ENCODE data around the gene TMEM43.

Gene TMEM43

GRCh38 chr3:14138109-14138877 lies 13.4 kb downstream of the TMEM43 start:
- no peak for DNase-seq (ENCODE audit: low read depth in 3 of 3)

- DNase-seq (ENCODE audit: low read depth in 3 of 3): no peak
These were observed 14.2 kb downstream of the TMEM43 start for GRCh38 chr3:14138878-14139655.

- DNase-seq (ENCODE audit: low read depth in 3 of 3): no peak
These were observed 14.9 kb downstream of the TMEM43 start for GRCh38 chr3:14139771-14140170.

DNA sequence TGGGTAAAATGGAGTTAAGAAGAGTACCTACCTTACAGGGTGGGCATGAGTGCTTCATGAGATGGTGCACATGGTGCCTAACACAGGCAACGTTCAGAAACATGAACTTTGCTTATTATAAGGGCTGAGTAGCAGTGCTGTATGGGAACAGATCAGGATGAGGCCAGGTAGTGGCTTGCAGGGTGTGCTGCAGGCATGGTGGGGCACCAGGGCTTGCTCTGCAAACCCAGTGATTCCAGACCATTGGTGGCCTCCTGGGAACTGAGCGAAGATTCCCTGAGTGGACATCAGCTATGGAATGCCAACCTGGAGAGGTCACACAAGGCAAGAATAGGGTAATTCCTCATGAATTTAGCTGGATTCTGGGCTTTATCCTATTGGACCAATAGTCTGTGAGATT lies 15.8 kb downstream of the TMEM43 start:
- DNase-seq (ENCODE audit: low read depth in 3 of 3): no peak

- DNase-seq (ENCODE audit: low read depth in 3 of 3): no peak
These were observed 16.3 kb downstream of the TMEM43 start for GRCh38 chr3:14141144-14141543.

- no peak for DNase-seq (ENCODE audit: low read depth in 3 of 3)
These were observed 16.9 kb downstream of the TMEM43 start for GRCh38 chr3:14141602-14142341.

DNA sequence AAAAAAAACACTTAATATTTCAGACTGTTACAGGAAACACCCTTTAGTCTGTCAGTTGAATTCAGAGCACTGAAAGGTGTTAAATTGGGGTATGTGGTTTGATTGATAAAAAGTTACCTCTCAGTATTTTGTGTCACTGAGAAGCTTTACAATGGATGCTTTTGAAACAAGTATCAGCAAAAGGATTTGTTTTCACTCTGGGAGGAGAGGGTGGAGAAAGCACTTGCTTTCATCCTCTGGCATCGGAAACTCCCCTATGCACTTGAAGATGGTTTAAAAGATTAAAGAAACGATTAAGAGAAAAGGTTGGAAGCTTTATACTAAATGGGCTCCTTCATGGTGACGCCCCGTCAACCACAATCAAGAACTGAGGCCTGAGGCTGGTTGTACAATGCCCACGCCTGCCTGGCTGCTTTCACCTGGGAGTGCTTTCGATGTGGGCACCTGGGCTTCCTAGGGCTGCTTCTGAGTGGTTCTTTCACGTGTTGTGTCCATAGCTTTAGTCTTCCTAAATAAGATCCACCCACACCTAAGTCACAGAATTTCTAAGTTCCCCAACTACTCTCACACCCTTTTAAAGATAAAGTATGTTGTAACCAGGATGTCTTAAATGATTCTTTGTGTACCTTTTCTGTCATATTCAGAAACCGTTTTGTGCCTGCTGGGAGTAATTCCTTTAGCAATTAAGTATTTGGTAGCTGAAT lies 17.9 kb downstream of the TMEM43 start:
- DNase-seq (ENCODE audit: low read depth in 3 of 3): peak in 1 of 3 experiments; percentile 34

GRCh38 chr3:14143271-14144225 lies 18.7 kb downstream of the TMEM43 start:
- no peak for DNase-seq (ENCODE audit: low read depth in 3 of 3)

DNA sequence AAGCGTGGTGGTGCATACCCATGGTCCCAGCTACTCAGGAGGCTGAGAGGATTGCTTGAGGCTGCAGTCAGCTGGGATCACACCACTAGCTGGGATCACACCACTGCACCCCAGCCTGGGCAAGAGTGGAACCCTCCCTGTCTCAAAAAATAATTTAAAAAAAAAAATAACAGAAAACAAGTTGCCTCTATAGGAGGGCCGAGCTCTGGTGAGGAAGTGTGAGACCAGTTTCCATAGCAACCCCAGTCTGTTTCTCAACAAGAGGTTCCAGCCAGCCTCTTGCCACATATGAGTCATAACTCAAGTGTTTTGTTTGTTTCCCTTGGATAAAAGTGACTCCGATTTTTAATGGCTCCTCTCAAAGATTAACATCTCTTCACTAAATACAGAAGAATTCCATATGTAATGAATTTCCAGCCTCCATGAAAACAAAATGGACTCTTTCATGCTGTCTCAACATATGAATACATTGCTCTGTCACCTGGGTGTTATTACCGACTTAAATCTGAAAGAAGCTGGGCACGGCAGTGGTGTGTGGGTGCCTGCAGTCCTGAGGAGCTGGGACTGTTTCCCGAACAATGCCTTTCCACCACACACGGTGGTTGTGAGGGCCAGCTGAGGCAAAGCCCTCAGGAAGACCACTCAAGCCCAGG lies 19.7 kb downstream of the TMEM43 start:
- peak; percentile 13 to 47 (median 27) for DNase-seq (ENCODE audit: low read depth in 3 of 3)

DNA sequence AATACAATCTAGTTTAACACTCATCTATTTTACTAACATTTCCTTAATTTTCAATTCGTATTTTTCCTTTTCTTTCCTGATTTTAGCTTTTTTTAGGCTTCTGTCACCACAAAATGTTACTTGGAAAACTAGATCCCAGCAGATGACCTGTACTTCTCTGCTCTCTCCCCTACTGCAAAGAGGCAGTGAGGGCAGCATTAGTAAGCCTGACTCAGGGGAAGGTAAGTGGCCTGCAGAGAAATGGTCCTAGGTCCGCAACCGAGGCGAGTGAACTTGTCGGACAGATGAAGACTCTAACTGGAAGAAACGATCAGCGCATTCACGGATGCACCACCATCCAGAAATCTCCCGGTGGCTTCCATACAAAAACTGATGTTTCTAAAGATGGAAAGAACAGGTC lies 20.4 kb downstream of the TMEM43 start:
- no peak for DNase-seq (ENCODE audit: low read depth in 3 of 3)

- no peak for DNase-seq (ENCODE audit: low read depth in 3 of 3)
These were observed 21.0 kb downstream of the TMEM43 start for GRCh38 chr3:14145670-14146380.

DNA sequence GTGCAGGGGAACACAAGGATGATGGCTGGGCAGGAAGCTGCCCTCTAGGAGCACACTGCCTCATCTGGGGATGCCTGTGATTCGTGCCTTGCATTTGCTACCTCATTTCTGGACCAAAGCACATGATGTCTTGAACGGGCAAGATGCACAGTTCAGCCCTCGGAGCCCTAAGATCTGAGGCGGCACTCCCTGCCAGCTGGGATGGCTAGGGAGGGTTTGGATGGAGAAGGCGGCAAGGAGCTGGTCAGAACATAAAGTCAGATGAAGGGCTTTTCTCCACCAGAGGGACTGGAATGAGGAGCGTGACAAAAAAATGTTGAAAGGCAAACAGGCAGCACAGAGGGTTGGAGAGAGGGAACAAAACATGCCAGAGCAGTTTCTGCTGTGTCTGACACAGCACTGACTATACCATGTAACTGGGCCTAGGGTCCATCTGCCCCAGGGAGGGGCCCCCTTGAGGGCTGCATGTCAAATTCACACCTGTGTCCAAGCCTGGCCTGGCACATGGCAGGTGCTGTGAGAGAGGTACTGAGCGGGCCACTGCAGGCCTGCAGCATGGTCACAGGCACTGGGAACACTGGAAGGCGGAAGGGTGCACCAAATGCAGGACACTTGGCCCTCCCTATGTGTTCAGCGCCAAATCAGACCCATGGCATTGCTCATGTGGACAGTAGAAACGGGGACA lies 21.7 kb downstream of the TMEM43 start:
- no peak for DNase-seq (ENCODE audit: low read depth in 3 of 3)

DNA sequence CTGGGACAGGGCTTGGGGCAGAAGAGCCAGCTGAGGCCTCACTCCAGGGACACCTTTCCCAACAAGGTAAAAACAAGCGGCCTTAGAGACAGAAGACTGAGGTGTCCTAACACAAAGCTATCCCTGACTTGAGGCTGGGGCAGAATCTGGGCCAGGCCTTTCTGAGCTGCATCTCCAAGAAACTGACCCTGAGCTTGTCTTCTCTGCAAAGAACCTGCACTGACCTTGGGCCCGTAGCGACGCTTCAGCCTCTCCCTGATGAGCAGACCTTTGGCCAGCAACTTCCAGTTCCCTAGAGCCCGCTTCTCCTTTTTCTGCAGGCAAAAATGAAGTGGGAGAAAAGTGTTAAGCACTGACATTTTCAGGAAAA lies 22.2 kb downstream of the TMEM43 start:
- no peak for DNase-seq (ENCODE audit: low read depth in 3 of 3)

DNA sequence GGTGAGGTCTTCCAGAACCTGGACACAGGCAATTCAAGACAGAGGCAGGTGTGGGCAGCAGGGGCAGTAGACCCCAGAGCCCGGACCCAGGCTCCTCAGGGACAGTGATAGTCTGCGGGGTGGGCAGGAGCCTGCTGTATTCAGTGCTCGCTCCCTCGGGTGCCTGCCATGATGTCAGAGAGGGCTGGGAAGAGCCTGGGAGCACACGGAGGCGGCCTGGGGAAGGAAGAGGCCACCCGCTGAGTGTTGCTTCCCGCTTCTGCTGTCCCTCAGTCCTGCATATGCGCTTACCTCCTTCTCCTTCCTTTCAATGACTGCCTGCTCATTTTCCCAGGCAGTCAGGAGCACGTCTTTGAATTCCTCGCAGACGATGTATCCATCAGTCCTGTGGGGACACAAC lies 22.8 kb downstream of the TMEM43 start:
- DNase-seq (ENCODE audit: low read depth in 3 of 3): no peak

- no peak for DNase-seq (ENCODE audit: low read depth in 3 of 3)
These were observed 23.5 kb downstream of the TMEM43 start for GRCh38 chr3:14148041-14148985.

DNA sequence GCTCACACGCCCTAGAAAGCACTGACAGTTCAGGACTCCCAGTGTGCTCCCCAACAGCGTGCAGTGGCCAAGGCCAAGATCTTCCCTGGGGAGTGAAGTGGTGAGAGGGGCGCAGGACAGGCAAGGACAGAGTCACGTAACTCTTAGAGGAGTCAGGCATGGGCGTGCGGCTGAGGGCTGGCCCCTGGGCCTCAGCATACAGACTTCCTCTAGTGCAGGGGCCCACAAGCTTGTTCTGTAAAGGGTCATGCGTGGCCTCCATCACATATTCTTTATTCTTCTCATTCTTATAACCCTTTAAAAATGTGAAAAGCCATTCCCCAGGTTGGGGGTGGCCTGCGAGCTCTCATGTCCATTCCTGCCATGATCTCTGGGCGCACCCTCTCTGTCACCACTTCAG lies 25.2 kb downstream of the TMEM43 start:
- no peak for DNase-seq (ENCODE audit: low read depth in 3 of 3)

DNA sequence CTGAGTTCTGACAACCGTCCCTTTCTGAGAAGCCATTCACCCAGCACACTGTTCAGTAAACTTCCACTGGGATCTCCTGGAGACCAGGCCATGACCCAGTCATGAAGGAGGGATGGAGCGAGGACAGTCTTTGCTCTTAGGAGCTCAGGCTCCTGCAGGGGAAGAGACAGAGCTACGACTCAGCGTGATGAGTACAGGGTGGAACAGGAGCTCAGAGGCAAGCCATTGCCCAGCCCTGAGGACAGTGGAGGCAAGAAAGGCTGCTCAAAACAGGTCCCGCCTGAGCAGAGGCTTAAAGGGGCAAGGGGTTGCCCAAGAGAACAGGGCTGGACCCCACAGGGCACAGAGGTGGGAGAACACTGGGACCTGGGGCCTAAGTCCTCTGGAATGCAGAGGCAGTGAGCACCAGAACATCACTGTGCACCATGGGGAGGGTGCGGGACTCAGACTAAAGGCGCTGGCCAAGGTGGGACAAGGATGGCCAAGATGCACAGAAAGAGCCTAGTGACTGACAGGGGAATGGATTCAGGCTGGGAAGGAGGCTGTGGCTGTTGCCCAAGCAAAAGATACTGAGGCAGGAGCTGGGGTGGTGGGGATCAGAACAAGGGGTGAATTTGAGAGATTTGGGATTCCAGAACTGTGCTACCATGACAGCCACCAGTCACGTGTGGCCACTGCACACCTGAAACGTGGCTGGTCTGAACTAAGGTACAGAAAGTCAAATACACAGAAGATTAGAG lies 25.8 kb downstream of the TMEM43 start:
- no peak for DNase-seq (ENCODE audit: low read depth in 3 of 3)

Measured in stimulated activated CD4-positive, alpha-beta T cell treated with anti-CD3 and anti-CD28 coated beads, TNF-alpha, amount 100 ng/mL, for 24 hours (primary cell).